AML-193 (cell line): Measurements from ENCODE around the gene CHRNA3.
"Not testable (repeated sequence)": the region's sequence is repeated elsewhere in the genome, so short reads cannot be mapped to it uniquely, and the experiment has no call there.

Source experiments
- DNase-seq, 2 experiments: peaks; one replicate each; lab custom pipeline; 2025; lab: John Stamatoyannopoulos, UW

CHRNA3 gene

GRCh38 chr15:78560201-78560600 lies 60.6 kb downstream of the CHRNA3 start:
- DNase-seq = not testable (repeated sequence)

GRCh38 chr15:78552597-78552996 lies 68.2 kb downstream of the CHRNA3 start:
- DNase-seq = no peak

GRCh38 chr15:78551902-78552301 lies 68.9 kb downstream of the CHRNA3 start:
- no peak for DNase-seq

DNA sequence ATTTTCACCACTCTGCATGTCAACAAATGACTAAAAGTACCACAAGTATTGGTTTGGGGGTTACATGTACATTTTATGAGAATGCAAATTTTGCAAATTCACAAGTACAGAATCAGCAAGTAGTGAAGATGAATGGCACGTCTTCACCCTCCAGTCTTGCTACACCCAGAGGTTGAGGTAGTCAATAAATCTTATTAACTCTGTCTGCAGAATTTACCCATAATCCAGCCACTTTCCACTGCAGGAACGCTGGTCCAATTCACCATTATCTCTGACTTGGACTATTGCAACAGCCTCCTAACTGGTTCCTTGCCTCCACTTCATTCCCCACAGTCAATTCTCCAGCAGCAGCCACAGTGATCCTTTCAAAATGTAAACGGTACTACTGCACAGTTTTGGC lies 70.0 kb downstream of the CHRNA3 start:
- no peak for DNase-seq

DNA sequence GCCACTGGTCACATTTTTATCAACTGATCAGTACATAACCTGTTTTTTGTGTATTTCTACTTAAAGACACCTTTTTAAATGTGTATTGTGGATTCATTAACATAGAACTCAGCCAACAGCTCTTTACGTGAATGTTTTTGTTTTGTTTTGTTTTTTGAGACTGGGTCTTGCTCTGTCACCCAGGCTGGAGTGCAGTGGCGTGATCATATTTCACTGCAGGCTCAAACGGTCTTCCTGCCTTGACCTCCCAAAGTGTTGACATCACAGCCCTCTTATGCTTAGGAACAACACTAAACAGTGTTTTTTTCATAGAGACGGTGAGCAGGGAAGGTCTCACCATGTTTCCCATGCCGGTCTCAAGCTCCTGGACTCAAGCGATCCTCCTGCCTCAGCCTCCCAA lies 70.6 kb downstream of the CHRNA3 start:
- DNase-seq = no peak
